ENCODE results near the gene FLRT2.

The FLRT2 gene

DNA sequence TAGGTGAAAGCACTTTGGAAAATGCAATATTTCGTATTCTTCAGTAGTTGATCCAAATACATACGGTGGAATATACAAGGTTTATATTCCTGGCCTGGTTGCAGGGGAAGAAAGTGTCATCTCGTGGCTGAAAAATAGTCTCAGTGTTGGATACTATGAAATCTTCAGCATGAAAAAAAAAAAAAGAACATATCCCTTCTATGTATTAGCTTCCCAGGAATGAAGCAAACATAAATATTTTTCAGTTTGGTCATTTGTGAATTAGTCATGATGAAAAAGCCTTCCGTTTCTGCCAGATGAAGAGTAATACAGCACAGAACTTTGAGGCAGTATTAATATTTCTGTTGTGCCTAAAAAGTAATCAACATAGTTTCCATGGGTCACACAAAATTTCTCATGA lies 36.7 kb downstream of the FLRT2 start:
- no peak for DNase-seq

DNA sequence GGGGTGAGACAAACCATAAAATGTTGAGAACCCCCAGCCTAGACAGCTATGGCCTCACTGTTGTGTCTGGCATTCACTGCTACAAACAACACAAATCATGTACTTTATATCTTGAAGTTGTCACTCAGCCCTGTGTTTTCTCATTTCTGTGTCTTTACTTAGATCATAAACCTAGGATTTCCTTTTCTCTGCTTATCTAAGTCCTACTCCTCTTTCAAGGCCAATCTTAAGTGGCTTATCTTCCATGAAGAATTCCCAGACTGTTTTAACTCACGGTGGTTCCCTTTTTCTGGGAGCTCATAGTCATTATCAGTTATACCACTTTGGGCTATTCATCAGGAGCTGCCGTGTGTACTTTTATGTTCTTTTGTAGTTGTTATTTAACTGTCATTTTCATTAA lies 42.1 kb downstream of the FLRT2 start:
- DNase-seq, result no peak

- no peak for DNase-seq
These were observed 42.9 kb downstream of the FLRT2 start for GRCh38 chr14:85572845-85573244.

DNA sequence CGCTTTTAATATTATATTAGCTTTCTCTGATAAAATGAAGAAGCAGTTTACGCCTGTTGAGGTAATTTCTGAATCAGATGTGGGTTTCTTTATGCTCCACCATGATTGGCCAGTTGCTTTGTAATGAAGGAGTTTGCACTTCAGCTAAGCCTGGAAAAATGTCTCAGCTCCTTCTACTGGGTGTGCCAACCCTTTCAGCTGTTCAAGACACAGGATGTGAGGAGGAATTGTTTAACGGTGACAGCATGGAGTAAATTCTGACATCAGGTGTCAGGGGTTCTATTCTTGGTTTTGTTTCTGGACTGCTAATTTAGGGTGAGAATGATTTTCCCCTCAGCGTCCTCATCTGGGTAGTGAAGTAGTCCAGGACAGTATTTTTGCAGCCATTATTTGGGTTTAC lies 43.5 kb downstream of the FLRT2 start:
- no peak for DNase-seq

- no peak for DNase-seq
These were observed 45.1 kb downstream of the FLRT2 start for GRCh38 chr14:85574853-85575616.

DNA sequence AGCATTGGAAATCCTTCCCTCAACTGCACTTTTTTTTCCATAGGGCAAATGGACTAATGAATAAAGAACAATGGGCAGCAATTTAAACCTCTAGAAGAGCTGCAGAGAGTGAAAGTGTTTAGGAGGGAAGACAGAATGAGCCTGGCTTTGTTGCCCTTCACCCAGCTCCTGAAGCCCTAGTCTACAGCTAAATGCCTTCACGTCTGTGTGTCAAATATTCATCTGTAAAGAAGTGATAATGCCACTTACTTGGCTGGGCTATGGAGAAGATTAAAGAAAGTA lies 45.6 kb downstream of the FLRT2 start:
- no peak for DNase-seq

GRCh38 chr14:85576218-85576617 lies 46.3 kb downstream of the FLRT2 start:
- no peak for DNase-seq

DNA sequence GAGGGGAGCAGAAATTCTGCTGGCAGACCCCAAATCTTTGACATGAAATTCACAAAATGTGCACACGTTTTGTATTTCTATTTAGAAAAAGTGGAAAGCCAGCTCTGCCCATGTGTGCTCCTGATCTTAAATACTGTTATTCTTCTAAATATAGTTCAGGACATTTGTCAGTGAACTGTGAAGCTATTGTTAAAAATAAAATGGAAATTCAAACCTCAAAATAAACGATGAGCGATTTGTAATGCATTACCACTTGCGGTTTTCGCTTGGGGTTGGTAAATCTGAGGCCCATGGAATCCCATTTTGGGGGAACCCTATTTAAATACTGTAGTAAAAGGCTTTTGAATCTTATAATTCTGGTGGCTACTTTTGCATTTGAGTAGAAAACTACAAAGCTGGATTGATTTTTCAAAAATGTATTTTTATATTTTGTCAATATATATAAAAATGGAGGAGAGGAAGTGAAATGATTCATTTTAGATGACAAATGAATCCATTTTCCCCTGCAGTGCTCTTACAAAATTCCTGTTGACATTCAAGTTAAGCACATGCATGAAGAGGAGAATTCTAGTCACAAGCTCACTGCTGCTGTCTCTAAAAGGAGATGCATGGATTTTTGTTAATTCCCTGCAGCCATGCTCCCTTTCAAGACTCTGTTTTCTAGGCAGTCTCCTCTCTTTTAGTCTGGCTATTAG lies 47.1 kb downstream of the FLRT2 start:
- no peak for DNase-seq

GRCh38 chr14:85577543-85578114 lies 47.7 kb downstream of the FLRT2 start:
- no peak for DNase-seq

DNA sequence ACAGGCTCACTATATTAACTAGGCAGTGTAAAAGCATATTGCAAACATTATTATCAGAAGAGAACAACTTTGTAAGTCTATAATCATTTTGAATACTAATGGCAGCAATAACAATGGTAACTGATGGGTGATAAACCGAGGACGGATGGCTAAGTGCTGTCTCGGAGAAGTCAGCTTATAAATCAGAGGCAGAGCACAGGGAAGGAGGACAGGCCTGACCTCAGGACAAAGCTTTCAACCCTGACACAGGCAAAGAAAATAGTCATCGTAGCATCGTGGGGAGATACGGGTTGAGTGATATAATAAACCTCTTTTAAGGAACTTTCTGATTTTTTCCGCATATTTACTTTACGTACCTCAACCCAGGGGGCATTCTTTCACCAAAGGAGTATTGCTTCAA lies 48.4 kb downstream of the FLRT2 start:
- DNase-seq, result no peak

DNA sequence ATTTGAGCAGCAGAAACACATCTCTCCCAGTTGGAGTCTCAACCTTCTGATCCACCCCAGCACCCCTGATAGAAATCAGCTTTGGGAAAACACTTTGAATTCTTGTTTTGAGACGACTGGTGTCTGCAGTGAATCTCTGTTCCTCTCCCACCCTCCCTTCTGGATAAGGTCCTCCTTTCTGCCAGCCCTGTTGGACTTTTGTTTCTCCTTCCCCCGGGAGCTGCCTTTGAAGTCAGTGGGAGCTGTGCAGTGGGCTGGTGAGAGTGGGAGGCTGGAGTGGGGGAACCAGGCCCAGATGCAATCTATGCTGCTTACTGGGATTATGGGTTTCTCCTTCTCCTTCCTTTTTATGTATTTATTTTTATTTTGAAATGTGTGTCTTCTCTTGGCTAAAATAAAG lies 49.0 kb downstream of the FLRT2 start:
- no peak for DNase-seq

GRCh38 chr14:85579942-85580341 lies 50.0 kb downstream of the FLRT2 start:
- no peak for DNase-seq

DNA sequence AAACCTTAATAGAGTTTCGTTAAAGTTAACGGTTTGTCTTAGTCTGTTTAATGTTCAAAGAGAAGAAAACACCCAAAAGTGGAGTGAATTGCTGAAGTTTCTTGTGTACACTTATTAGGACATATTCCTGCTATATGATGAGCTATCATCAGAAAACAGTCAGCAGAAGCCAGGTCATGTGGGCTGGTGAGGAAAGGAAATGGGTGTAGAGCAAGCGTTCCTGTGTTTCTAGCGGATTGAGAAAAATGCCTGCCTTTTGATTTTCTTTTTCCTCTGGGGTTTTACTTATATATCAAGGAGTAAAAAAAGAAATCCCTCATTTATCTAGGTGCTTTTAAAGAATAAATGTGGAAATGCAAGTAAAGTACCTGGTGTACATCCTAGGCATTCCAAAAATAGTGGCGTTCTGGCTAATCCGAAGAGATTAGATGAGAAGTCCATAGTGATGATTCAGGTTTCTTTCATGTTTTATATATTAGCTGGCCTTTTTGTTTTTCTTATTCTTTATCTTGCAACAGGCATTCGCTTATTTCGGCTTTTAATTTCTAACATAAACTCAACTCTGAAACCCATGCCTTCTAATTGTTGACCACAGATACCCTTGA lies 50.7 kb downstream of the FLRT2 start:
- DNase-seq, result no peak

GRCh38 chr14:85581691-85582090 lies 51.7 kb downstream of the FLRT2 start:
- DNase-seq, result no peak

GRCh38 chr14:85583380-85583779 lies 53.4 kb downstream of the FLRT2 start:
- DNase-seq, result no peak

DNA sequence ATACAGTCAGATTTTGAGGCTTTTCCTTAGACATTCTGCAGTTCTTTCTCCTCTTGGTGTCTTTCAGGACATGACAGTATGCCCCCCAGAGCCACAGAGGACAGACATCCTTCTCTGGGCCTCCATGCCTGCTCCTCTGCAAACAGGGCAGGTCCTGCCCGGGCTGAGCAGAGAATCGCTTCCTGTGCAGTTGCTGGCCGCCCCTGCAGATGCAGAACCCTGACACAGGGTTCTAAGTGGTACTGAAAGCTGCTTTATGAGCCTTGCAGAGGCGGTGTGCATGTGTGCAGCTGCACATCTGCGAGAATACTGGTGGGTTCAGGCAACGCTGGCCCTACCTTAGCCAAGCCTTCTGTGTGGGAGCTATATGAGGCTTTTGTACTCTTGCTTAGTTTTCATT lies 54.5 kb downstream of the FLRT2 start:
- DNase-seq, result no peak

DNA sequence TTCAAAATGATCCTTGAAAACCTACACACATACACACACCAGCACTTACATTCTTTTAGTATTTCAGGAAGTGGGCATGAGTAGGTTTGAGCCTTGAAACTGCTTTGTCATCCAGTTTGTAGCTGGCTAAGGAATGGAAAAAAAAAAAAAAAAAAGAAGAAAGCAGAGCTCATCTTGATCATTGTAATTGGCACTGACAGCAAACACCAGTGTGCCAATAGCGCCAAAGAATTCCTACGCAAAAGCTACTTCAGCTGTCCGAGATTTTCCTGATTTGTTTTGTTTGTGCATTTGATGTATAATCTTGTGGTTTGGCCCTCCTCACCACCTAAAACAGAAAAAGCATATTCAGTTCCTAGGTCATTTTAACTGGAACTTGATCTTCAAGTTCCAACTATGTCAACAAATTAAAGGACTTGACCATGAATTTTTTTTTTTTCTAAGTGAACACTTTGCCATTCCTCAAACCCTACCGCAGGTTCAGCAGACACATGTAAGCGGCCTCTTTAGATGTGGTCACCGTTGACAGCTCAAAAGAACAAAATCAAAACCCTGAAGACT lies 57.3 kb downstream of the FLRT2 start:
- DNase-seq, result peak; percentile 71

- DNase-seq, result no peak
These were observed 60.8 kb downstream of the FLRT2 start for GRCh38 chr14:85590784-85591183.

DNA sequence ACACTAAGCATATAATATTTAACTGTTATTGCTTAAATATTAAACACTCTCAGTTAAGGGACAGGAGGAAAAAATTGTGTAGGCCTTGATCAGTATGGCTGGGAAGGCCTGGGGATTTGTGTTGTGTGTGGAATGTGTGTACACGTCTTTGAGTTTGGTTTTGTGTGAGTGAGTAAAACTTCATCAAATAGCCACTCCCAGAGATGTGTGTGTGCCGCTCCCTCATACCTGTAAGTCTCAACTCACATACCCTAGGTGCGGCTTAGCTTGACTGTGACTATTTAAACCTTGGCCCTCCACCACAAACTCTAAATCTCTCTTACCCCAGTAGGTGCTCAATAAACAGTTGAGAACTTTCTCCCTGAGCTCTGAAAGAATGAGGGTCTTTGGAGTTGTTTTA lies 64.3 kb downstream of the FLRT2 start:
- no peak for DNase-seq

- no peak for DNase-seq
These were observed 66.0 kb downstream of the FLRT2 start for GRCh38 chr14:85595981-85596380.

- DNase-seq, result no peak
These were observed 66.6 kb downstream of the FLRT2 start for GRCh38 chr14:85596562-85596961.

GRCh38 chr14:85597701-85598100 lies 67.8 kb downstream of the FLRT2 start:
- no peak for DNase-seq

DNA sequence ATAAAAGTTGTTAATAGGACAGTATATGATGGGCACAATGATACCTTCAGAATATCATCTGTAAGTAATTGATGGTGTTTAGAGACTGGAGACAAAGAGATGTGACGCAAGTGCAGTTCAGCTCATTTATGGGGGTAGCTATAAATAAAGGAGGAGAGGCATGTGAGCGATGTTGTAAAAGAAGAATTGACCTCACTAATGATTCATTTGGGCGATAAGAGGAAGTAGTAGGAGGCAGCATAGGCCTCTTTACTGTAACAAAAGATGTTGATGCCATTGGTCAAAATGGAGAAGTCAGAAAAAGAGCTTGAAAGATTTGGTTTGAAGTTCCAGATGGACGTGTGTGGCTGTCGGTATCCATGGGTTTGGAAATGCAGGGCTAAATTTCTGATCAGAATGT lies 70.0 kb downstream of the FLRT2 start:
- DNase-seq, result peak; percentile 24

- no peak for DNase-seq
These were observed 71.3 kb downstream of the FLRT2 start for GRCh38 chr14:85601246-85601645.

Measured in GDM1 (cell line).